ENCODE measurements around the gene PDZRN3.

PDZRN3 gene

GRCh38 chr3:73616056-73616455, 8.7 kb downstream of the PDZRN3 start:
- no peak for TF ChIP-seq JUND (IDR thresholded peaks at IDR 0.05; ENCODE audit: low read depth)
- in situ Hi-C loops (cut with HindIII; ENCODE audit: low pct_unique_long_range_greater_than_20kb, low sequenced_read_pairs): no loop called here
- no peak for DNase-seq (ENCODE audit: low read depth in 1 of 2, low spot score in 1 of 2)

DNA sequence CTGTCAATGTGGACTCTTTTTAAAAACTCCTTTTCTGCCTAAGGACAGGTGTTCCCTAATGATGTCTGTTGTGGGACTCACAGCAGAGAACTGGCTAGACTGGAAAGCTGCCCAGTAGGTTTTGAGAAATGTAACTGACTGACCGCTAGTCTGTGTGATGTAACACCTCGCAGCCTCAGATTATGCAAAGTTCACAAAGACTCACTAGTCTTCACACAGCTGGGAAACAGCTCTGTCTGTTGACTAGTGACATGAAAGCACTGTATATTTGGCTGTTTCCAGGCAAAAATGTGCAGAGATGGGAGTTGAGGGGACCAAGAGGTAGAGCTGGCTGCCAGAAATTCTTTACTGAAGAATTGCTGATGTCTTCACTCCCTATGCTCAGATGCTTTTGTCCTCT, 10.3 kb downstream of the PDZRN3 start:
- in situ Hi-C loops (cut with HindIII; ENCODE audit: low pct_unique_long_range_greater_than_20kb, low sequenced_read_pairs): no loop called here
- peak in 1 of 2 experiments; percentile 82 for DNase-seq (ENCODE audit: low read depth in 1 of 2, low spot score in 1 of 2)
- TF ChIP-seq JUND (IDR thresholded peaks at IDR 0.05; ENCODE audit: low read depth): no peak

DNA sequence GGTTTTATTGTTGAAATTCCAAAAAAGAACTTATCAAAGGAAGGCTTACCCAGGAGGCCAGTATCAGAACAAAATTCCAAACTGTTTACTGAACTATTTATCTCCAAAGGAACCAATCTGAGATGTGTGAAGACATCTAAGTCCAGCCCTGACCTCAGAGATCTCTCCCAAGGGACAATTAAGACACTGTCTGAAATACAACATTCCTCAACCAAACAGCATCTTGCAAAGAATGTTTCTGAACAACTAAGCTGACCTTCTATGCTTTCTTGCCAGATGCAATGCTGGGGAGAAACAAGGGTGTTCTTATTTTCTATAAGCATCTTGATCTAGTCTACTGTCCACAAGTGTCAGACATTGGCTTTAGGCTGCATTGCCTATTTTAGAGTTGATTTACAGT, 13.6 kb downstream of the PDZRN3 start:
- in situ Hi-C loops (cut with HindIII; ENCODE audit: low pct_unique_long_range_greater_than_20kb, low sequenced_read_pairs): no loop called here
- DNase-seq (ENCODE audit: low read depth in 1 of 2, low spot score in 1 of 2): no peak
- no peak for TF ChIP-seq JUND (IDR thresholded peaks at IDR 0.05; ENCODE audit: low read depth)

DNA sequence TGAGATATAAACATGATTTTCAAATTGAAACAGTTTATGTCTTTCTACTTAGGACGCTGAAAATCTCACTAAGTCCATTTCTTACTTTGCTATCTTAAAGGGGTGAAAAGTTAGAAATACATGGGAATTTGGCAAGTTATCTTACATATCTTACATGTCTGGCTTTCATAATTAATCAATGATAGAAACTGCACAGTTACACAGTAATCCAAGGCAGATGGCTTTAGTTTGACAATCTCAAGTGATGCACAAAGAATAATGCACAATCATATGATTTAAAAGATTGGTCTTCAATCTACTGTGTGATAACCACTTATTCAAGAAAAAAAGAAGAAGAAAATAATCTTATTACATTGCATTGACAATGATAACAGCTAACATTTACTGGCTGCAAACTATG, 14.2 kb downstream of the PDZRN3 start:
- no peak for TF ChIP-seq JUND (IDR thresholded peaks at IDR 0.05; ENCODE audit: low read depth)
- in situ Hi-C loops (cut with HindIII; ENCODE audit: low pct_unique_long_range_greater_than_20kb, low sequenced_read_pairs): no loop called here
- no peak for DNase-seq (ENCODE audit: low read depth in 1 of 2, low spot score in 1 of 2)

DNA sequence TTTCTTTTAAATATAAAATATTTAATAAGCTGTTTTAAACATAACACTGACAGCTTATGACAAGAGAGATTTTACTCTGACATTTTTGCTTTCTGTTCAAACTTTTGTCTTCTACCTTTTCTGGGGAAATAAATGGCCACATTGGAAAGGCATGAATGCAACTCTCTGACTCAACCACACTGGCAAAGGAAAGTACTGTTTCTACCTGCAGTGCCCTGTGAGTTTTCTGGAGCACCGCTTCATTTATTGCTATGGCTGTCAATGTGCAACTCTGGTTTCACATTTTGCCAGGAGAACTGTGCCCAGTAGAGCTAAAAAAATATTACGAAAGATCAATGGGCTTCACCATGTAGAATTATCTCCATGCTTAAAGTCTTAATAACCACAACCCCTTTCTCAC, 15.1 kb downstream of the PDZRN3 start:
- no peak for DNase-seq (ENCODE audit: low read depth in 1 of 2, low spot score in 1 of 2)
- in situ Hi-C loops (cut with HindIII; ENCODE audit: low pct_unique_long_range_greater_than_20kb, low sequenced_read_pairs): no loop called here
- no peak for TF ChIP-seq JUND (IDR thresholded peaks at IDR 0.05; ENCODE audit: low read depth)

GRCh38 chr3:73609315-73609641, 15.5 kb downstream of the PDZRN3 start:
- no peak for TF ChIP-seq JUND (IDR thresholded peaks at IDR 0.05; ENCODE audit: low read depth)
- in situ Hi-C loops (cut with HindIII; ENCODE audit: low pct_unique_long_range_greater_than_20kb, low sequenced_read_pairs): no loop called here
- no peak for DNase-seq (ENCODE audit: low read depth in 1 of 2, low spot score in 1 of 2)

GRCh38 chr3:73608456-73609314, 16.1 kb downstream of the PDZRN3 start:
- no peak for DNase-seq (ENCODE audit: low read depth in 1 of 2, low spot score in 1 of 2)
- in situ Hi-C loops (cut with HindIII; ENCODE audit: low pct_unique_long_range_greater_than_20kb, low sequenced_read_pairs): no loop called here
- no peak for TF ChIP-seq JUND (IDR thresholded peaks at IDR 0.05; ENCODE audit: low read depth)

DNA sequence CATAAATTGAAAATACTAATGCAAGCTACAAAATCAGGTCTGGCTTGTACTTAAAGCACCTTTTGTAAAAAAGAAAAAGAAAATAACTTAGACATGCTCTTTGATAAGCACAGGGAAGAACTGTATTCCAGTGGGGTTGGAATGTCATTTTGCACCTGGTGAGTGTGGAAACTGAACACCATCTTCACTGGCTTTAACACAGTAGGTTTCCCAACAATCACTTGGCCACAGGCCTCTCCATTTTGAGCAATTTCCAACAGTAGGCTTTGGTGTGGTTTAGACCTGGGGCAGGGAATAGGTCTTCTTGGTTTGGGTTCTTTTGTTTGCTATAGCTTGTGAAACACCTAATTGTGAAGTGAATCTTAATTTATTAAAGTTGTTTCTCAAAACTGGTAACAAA, 18.9 kb downstream of the PDZRN3 start:
- in situ Hi-C loops (cut with HindIII; ENCODE audit: low pct_unique_long_range_greater_than_20kb, low sequenced_read_pairs): no loop called here
- no peak for TF ChIP-seq JUND (IDR thresholded peaks at IDR 0.05; ENCODE audit: low read depth)
- DNase-seq (ENCODE audit: low read depth in 1 of 2, low spot score in 1 of 2): no peak

- in situ Hi-C loops (cut with HindIII; ENCODE audit: low pct_unique_long_range_greater_than_20kb, low sequenced_read_pairs): no loop called here
- TF ChIP-seq JUND (IDR thresholded peaks at IDR 0.05; ENCODE audit: low read depth): no peak
- DNase-seq (ENCODE audit: low read depth in 1 of 2, low spot score in 1 of 2): no peak
Observed at GRCh38 chr3:73605412-73605811, 19.3 kb downstream of the PDZRN3 start.

DNA sequence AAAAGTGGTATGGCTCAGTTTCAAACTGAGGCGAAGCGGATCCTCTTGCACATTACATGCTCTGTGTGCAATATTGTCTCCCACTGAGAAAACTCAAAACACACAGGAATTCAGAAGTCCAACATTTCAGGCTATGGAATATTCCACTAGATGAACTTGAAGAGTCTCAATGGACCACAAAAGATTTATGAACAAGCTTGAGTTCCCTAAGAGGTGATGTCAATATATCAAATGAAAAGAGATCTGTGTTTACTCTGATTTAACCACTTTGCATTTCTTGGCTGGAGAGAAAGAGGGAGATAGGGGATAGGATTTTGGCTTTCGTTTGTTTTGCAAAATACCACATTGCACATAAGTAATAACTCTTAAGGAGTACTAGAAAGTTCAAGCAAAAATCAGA, 20.3 kb downstream of the PDZRN3 start:
- no peak for TF ChIP-seq JUND (IDR thresholded peaks at IDR 0.05; ENCODE audit: low read depth)
- DNase-seq (ENCODE audit: low read depth in 1 of 2, low spot score in 1 of 2): no peak

GRCh38 chr3:73603762-73604171, 21.0 kb downstream of the PDZRN3 start:
- in situ Hi-C loops (cut with HindIII; ENCODE audit: low pct_unique_long_range_greater_than_20kb, low sequenced_read_pairs): no loop called here

More for the DNA sequence above, 20.3 kb downstream of the PDZRN3 start:
- in situ Hi-C loops (cut with HindIII; ENCODE audit: low pct_unique_long_range_greater_than_20kb, low sequenced_read_pairs): no loop called here

GRCh38 chr3:73602170-73602569, 22.6 kb downstream of the PDZRN3 start:
- no peak for TF ChIP-seq JUND (IDR thresholded peaks at IDR 0.05; ENCODE audit: low read depth)
- in situ Hi-C loops (cut with HindIII; ENCODE audit: low pct_unique_long_range_greater_than_20kb, low sequenced_read_pairs): no loop called here
- no peak for DNase-seq (ENCODE audit: low read depth in 1 of 2, low spot score in 1 of 2)

More at GRCh38 chr3:73603762-73604171, 21.0 kb downstream of the PDZRN3 start:
- TF ChIP-seq JUND (IDR thresholded peaks at IDR 0.05; ENCODE audit: low read depth): no peak
- DNase-seq (ENCODE audit: low read depth in 1 of 2, low spot score in 1 of 2): no peak

DNA sequence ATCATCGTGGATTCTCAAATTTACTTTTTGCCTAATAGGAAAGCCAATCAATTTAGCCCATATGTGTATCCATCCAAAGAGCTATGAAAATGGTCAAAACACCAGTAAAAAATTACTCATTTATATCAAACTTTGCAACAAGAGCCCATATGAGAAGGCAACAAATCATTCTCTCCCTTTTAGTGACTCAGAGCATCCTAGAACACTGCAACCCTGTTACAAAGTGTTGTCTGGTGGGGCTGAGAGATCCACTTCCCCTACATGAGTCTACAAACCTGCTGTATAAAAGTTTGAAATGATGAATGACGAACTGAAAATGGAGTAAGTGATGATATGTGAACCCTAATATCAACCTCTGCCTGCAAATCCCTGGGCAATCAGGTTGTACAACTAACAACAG, 23.3 kb downstream of the PDZRN3 start:
- no peak for DNase-seq (ENCODE audit: low read depth in 1 of 2, low spot score in 1 of 2)
- in situ Hi-C loops (cut with HindIII; ENCODE audit: low pct_unique_long_range_greater_than_20kb, low sequenced_read_pairs): no loop called here
- TF ChIP-seq JUND (IDR thresholded peaks at IDR 0.05; ENCODE audit: low read depth): no peak

DNA sequence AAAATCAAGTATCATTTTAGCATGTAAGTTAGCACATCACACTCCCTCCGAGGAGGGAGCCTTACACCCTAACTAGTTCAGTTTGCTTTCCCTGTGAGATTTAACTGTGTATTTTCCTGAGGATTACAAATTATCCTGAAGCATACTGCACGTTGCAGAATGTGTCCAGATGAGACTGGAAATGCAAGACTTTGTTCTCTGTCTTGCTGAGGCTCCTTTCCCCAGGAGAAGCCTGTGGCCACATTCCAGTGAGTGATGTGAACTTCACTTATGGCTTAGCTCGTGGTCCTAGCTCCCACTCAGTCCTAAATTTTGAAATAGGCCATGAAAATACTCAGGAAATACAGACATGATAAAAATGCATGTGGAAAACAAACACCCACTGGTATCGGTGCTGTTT, 23.7 kb downstream of the PDZRN3 start:
- DNase-seq (ENCODE audit: low read depth in 1 of 2, low spot score in 1 of 2): no peak
- TF ChIP-seq JUND (IDR thresholded peaks at IDR 0.05; ENCODE audit: low read depth): no peak
- in situ Hi-C loops (cut with HindIII; ENCODE audit: low pct_unique_long_range_greater_than_20kb, low sequenced_read_pairs): no loop called here
